GM12891 (cell line): Measurements from ENCODE around the gene ACYP2.

Experiments
- PAX5 ChIP-seq: IDR thresholded peaks from 2 replicates; pipeline ENCODE4 v1.6.1; 2011; ENCODE audit warnings: low read length, moderate library complexity, mild to moderate bottlenecking; ENCODE audit not compliant: insufficient read depth, severe bottlenecking
- POLR2A ChIP-seq: IDR thresholded peaks from 2 replicates; pipeline ENCODE4 v1.6.1; 2011; ENCODE audit warnings: low read depth, low read length, control low read depth
- POLR2AphosphoS5 ChIP-seq: IDR thresholded peaks from 2 replicates; pipeline ENCODE4 v1.6.1; 2011; ENCODE audit warnings: low read depth, low read length, control low read depth
- POU2F2 ChIP-seq: IDR thresholded peaks from 2 replicates; pipeline ENCODE4 v1.6.1; 2011; ENCODE audit warnings: low read depth, mild to moderate bottlenecking, control low read depth, low read length, moderate library complexity
- SPI1 ChIP-seq: IDR thresholded peaks from 2 replicates; pipeline ENCODE4 v1.6.1; 2011; ENCODE audit warnings: low read depth, low read length, control low read depth
- TAF1 ChIP-seq: IDR thresholded peaks from 2 replicates; pipeline ENCODE4 v1.6.1; 2011; ENCODE audit warnings: low read depth, low read length, control low read depth

DNA sequence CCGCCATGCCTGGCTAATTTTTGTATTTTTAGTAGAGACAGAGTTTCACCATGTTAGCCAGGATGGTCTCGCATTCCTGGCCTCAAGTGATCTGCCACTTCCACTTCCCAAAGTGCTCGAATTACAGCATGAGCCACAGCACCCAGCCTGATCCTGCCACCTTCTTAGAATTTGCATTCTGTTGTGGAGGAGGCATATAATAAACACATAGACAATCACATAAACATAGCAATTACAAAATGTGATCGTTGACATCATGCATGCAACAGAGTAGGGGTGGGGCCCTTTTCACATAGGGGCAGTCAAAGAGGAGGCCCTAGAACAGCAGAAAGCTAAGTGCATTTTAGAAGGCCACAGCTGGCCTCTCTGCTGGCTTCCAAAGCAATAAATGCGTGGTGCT is 180.5 kb downstream of the ACYP2 start:
- TF ChIP-seq TAF1, result no peak
- no peak for TF ChIP-seq POLR2AphosphoS5
- TF ChIP-seq PAX5, result no peak
- TF ChIP-seq SPI1, result no peak
- TF ChIP-seq POLR2A, result no peak
- TF ChIP-seq POU2F2, result no peak
